GM12874 (cell line): ENCODE measurements around the gene NPEPL1.

ENCODE experiments used
- TF ChIP-seq, protein P1 (sequence below): IDR thresholded peaks from 2 replicates; pipeline ENCODE4 v1.5.1; 2011; ENCODE audit warnings: low read depth, mild to moderate bottlenecking, control low read depth, low read length, moderate library complexity; ENCODE audit not compliant: insufficient read depth

Gene NPEPL1

DNA sequence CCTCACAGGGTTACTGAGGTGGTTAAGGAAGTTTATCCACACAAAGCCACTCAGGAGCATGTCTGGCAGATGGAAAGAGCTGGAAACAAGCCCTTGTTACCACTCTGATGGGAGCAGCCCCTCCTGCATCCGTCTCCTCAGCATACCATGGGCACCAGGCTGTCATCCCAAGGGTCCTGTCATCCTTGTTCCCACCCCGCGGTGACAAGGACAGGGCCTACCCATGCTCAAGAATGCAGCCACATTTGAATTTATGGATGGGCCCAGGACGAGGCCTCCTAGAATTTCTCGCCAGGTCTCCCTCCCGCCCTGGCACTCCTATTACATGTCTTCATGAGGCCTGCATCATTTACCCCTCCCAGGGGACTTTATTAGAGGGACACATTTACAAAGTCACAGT lies 60.0 kb downstream of the NPEPL1 start:
- TF ChIP-seq, protein P1, sequence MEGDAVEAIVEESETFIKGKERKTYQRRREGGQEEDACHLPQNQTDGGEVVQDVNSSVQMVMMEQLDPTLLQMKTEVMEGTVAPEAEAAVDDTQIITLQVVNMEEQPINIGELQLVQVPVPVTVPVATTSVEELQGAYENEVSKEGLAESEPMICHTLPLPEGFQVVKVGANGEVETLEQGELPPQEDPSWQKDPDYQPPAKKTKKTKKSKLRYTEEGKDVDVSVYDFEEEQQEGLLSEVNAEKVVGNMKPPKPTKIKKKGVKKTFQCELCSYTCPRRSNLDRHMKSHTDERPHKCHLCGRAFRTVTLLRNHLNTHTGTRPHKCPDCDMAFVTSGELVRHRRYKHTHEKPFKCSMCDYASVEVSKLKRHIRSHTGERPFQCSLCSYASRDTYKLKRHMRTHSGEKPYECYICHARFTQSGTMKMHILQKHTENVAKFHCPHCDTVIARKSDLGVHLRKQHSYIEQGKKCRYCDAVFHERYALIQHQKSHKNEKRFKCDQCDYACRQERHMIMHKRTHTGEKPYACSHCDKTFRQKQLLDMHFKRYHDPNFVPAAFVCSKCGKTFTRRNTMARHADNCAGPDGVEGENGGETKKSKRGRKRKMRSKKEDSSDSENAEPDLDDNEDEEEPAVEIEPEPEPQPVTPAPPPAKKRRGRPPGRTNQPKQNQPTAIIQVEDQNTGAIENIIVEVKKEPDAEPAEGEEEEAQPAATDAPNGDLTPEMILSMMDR, result no peak

DNA sequence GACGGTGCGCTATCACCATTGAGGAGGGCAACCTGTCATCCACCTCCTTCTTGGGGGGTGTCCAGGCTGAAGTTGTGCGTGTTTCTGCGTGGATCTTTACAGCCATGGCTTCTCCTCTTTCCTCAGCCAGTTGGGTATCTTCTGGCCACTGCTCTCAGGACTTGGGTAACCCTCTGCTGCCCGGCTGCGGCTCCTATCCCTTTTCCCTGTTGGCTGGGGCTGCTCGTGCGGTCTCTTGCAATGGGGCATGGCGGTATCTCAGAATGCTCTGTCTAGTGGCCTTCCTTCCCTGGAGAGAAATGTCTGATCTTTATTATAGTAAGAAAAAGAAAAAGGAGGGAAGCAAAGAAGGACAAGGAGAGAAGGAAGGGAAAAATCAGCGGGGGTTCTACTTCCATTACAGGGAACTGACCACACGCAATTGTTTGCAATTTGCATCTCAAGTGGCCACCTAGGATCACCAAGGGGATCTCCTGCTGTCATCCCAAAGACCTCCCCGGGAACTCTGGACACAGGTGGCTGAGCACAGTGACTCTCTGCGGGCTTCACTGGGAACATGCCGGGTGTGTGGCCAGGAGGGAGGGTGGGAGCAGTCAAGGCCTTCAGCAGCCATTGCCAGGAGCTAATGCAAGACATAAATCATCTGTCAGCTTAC lies 60.8 kb downstream of the NPEPL1 start:
- TF ChIP-seq, protein P1, result no peak

DNA sequence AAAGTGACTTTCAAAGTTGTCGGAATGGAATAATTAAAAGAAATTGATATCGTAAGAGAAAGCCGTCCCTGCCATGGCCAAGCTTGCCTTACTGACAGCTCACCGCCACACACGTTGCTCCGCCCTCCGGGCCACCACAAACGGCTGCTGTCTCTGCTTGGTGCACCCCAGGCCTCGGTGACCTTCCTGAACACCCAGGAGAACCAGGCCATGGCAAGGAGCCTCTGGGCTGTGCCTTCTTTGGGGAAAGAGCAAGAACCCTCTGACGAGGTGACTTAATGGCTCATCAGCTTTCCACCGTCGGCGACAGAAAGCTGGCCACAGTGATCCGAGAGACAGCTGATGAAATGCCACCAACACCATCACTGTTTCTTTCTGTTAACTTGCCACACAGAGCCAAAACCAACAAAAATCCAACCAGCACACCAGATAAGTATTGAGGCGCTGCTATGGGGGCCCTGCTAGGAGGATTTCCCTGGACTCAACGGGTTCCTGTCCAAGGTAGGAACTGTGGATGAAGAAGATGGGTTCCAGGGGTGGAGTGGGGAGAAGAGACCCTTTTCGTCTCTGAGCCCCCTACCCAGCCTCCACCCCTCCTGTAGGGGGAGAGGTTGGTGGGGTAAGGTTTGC lies 61.4 kb downstream of the NPEPL1 start:
- TF ChIP-seq, protein P1, result no peak

DNA sequence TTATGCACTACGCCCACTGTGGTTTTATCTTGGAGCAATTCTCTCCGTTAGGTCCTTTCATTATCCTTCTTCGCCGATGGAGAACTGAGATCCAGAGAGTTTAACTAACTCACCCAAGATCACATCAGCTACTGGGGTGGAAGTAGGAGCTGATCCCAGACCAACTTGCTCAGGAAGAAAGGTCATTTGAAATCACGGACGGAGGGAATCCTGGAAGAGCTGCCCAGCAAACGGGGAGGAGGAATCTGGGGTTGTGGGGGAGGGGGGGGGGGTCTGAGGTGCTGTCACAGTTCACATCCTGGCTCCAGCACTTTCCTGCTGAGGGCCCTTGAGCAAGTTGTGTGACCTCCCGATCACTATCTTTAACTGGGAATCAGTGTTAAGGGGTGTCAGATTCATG lies 62.0 kb downstream of the NPEPL1 start:
- TF ChIP-seq, protein P1, result no peak

DNA sequence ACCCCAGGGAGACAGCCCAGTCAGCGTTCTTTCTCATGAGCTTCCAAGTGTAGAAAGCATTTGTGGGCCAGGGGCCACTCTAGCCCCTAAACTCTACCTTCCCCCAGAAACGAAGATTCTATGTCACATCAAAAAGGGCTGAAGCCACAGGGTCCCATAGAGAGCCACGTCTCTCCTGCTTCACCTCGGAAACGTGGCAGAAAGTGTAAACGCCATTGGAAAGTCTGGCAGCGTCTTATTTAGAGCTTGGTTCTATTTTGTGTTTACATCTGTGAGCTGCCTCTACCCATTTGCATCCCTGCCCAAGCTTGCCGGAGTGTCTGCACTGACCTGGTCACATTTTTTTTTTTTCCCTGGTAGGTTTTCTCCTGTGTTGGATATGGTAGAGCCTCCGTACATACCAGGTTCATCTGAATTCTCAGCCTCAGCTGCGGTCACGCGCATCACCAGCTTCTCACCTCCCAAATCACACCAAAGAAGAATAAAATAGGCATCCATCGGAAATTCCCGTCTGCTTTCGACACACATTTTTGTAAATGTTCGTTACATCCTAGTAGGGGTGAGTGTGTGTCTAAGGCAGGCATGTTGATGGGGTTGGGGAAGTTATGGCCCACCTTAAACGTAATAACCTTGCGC lies 62.6 kb downstream of the NPEPL1 start:
- TF ChIP-seq, protein P1, result no peak

DNA sequence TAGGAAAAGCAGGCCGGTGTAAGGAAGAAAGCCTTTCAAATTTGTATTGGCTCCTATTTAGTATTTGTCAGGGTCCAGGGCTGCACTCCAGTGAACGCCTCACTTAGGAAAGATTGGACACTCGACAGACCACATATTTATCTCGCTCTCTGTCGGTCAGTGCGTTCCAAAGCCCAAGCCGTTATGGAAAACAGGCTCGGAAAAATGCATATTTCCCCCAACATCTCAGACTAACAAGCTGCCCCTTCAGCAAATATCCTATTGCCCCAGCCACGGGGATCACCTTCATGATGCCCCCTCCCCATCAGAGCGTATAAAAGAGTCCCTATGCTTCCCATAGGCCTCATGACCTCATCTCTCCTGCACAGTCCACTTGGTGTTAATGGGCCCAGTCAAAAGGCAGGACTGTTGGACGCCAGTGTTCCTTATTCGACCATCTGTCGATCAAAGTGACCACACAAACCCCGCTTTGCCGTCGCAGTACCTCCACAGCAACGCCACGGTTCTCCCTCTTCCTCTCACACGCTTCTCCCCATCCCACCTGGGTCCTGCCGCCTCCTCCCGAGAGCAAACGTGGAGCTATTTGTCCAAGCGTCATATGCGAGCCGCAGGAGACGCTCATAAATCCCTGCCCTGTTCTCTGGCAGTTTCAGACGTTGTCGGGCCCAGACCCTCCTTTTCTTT lies 63.3 kb downstream of the NPEPL1 start:
- TF ChIP-seq, protein P1, result no peak

DNA sequence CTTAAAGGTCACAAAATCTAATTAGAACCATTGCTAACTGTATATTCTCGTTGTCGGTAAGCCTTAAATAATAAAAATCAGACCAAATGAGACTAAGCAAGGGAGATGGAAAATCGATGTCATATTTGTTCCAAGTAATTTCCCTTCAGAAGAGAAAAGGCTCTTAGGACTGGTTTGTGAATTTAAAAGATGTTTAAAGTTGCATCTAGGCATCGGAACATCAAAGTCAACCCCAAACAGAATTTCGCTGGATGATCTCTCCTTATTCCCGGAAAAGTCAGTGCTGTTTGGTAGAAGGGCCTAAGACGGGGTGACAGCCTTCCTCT lies 63.8 kb downstream of the NPEPL1 start:
- TF ChIP-seq, protein P1, result no peak
